HL-60 (cell line): ENCODE results near the gene LRIT1.

Experiments used
- DNase-seq, 2 experiments: peaks; one replicate each; pipeline ENCODE4 v3.0.0-alpha.2; 2010 to 2020; ENCODE audit warnings: low read depth in 1 of 2, low spot score in 1 of 2
- H3K27ac ChIP-seq: fragments of 250-450 bp; sonication (Bioruptor Pico); replicated peaks from 2 replicates; pipeline ENCODE4 v1.5.1; 2020; ENCODE audit warnings: mild to moderate bottlenecking, moderate library complexity
- H3K27me3 ChIP-seq: fragments of 250-450 bp; sonication (Bioruptor Pico); 2 replicates; pipeline ENCODE4 v1.5.1; 2021; ENCODE audit warnings: mild to moderate bottlenecking, moderate library complexity; ENCODE audit not compliant: insufficient read depth, poor library complexity, severe bottlenecking
- H3K4me3 ChIP-seq: replicated peaks from 2 replicates; pipeline ENCODE4 v1.5.1; 2011; ENCODE audit warnings: mild to moderate bottlenecking, control low read depth, low read length; ENCODE audit not compliant: insufficient read depth
- GABPA ChIP-seq: IDR thresholded peaks from 2 replicates; pipeline ENCODE4 v1.6.1; 2012; ENCODE audit warnings: low read depth
- POLR2AphosphoS5 ChIP-seq: IDR thresholded peaks from 2 replicates; pipeline ENCODE4 v1.6.1; 2012; ENCODE audit warnings: low read depth
- SPI1 ChIP-seq: IDR thresholded peaks from 2 replicates; pipeline ENCODE4 v1.6.1; 2012; ENCODE audit warnings: low read depth, mild to moderate bottlenecking, borderline replicate concordance
- TF ChIP-seq, protein P1 (sequence below): IDR thresholded peaks from one replicate; pipeline ENCODE4 v1.5.1; 2011; ENCODE audit warnings: low read length, control low read depth, inconsistent platforms; ENCODE audit not compliant: insufficient read depth
- TF ChIP-seq, protein P2 (sequence below): IDR thresholded peaks from 2 replicates; pipeline ENCODE4 v1.6.1; 2012; ENCODE audit warnings: low read depth; ENCODE audit not compliant: insufficient replicate concordance

Gene LRIT1

DNA sequence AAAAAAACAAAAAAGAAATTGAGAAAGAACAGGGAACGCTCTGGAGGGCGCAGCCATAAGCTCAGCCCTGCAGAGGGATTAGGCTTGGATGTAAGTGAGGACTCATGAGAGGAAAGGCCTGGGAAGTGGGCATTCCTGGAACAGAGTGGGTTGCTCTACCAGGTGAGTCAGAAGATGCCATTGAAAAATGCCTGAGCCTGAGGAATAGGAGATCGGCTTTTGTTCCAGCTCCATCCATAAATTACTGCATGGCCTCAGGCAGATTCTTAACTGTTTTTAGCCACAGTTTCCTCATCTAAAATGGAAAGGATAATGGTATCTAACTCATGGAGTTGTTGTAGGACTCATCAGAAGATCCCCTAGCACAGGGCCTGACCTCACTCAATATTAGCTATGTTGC is 2.4 kb upstream of the LRIT1 start:
- Histone ChIP-seq H3K27ac (no peak overlapping the region), H3K4me3 (no peak overlapping the region), H3K27me3 (no peaks in the 10 kb centered on the region)
- no peak for DNase-seq
- TF ChIP-seq SPI1: no peak

DNA sequence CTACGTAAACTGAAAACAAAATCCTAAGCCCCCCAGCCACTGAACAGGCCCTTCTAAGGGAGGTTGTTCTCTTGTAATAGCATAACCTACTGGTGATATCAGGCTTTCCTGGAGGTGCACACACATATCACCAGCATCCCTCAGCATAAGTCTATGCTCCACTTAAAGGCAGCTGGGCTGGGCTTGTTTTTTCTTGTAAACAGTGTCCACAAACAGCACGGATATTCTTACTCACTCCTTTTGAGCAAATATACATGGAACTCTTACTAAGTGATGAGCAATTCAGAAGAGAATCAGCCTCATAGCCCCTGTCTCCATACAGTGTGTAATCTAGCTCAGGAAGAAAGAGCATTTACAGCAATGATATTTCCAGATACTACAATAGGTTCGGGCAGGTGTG is 2.4 kb downstream of the LRIT1 start:
- DNase-seq: no peak
- H3K4me3 ChIP-seq: no peak overlapping the region
- TF ChIP-seq GABPA (no peak), SPI1 (no peak), POLR2AphosphoS5 (no peak)
- TF ChIP-seq, protein P1, sequence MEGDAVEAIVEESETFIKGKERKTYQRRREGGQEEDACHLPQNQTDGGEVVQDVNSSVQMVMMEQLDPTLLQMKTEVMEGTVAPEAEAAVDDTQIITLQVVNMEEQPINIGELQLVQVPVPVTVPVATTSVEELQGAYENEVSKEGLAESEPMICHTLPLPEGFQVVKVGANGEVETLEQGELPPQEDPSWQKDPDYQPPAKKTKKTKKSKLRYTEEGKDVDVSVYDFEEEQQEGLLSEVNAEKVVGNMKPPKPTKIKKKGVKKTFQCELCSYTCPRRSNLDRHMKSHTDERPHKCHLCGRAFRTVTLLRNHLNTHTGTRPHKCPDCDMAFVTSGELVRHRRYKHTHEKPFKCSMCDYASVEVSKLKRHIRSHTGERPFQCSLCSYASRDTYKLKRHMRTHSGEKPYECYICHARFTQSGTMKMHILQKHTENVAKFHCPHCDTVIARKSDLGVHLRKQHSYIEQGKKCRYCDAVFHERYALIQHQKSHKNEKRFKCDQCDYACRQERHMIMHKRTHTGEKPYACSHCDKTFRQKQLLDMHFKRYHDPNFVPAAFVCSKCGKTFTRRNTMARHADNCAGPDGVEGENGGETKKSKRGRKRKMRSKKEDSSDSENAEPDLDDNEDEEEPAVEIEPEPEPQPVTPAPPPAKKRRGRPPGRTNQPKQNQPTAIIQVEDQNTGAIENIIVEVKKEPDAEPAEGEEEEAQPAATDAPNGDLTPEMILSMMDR: no peak
- TF ChIP-seq, protein P2, sequence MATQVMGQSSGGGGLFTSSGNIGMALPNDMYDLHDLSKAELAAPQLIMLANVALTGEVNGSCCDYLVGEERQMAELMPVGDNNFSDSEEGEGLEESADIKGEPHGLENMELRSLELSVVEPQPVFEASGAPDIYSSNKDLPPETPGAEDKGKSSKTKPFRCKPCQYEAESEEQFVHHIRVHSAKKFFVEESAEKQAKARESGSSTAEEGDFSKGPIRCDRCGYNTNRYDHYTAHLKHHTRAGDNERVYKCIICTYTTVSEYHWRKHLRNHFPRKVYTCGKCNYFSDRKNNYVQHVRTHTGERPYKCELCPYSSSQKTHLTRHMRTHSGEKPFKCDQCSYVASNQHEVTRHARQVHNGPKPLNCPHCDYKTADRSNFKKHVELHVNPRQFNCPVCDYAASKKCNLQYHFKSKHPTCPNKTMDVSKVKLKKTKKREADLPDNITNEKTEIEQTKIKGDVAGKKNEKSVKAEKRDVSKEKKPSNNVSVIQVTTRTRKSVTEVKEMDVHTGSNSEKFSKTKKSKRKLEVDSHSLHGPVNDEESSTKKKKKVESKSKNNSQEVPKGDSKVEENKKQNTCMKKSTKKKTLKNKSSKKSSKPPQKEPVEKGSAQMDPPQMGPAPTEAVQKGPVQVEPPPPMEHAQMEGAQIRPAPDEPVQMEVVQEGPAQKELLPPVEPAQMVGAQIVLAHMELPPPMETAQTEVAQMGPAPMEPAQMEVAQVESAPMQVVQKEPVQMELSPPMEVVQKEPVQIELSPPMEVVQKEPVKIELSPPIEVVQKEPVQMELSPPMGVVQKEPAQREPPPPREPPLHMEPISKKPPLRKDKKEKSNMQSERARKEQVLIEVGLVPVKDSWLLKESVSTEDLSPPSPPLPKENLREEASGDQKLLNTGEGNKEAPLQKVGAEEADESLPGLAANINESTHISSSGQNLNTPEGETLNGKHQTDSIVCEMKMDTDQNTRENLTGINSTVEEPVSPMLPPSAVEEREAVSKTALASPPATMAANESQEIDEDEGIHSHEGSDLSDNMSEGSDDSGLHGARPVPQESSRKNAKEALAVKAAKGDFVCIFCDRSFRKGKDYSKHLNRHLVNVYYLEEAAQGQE: no peak
- H3K27me3 ChIP-seq: no peaks in the 10 kb centered on the region
- no peak overlapping the region for H3K27ac ChIP-seq

DNA sequence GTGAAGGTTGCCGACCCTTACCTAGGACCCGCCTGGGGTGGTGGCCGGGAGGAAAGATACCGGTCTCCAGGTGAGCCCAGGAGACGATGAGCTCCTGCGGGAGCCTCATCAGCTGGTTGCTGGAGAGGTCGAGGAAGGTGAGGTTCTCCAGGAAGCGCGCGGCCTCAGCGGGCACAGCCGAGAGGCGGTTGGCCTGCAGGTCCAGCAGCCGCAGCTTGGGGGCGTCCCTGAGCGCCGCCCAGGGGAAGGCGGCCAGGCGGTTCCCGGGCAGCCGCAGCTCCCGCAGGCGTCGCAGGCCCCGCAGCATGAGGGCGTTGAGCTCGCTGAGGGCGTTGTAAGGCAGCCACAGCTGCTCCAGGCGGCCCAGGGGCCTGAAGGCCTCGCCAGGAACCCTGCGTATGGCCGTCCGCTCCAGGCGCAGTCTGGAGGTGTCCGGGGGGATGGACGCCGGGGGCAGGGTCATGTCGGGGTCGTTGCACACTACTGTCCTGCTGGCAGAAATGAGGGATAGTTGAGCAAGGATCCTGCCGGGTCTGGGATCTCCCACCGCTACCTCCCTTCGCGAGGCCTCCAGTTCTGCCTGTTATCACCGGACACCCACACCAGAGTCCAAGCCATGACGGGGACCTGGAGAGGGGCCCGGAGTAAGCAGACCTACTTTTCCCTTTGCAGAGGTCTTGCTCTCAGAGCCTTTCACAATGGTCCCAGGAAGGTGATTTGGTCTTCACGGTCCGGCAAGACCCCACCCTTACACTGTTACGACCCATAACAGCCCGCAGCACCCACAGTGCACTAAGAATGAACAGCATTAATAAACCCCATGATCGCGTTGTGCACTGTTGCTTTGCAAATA is 3.9 kb downstream of the LRIT1 start:
- TF ChIP-seq POLR2AphosphoS5 (no peak), SPI1 (no peak)
- TF ChIP-seq, protein P2: no peak
- TF ChIP-seq, protein P1: no peak
- Histone ChIP-seq H3K4me3 (no peak overlapping the region), H3K27ac (no peak overlapping the region), H3K27me3 (no peaks in the 10 kb centered on the region)
- DNase-seq: no peak

DNA sequence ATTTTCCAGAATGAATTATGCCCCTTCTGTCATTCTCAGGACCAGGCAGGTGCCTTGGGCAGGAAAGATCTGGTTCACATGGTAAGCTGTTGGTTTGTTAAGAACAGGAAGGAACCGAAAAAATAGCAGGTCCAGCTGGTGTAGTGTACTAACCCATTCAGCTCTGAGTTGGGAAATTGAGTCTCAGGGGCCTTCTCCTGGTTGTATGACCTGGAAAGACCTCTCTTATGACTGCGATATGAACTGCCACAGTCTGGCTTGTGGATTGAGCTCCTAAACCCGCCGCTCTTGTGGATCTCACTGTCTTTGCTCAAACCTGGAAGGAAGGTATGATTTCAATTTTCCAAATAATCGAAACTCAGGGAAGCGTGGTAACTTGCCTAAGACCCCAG is 4.5 kb downstream of the LRIT1 start:
- H3K27me3 ChIP-seq: no peaks in the 10 kb centered on the region
- DNase-seq: no peak
- H3K27ac ChIP-seq: no peak overlapping the region
- TF ChIP-seq, protein P1: no peak
- TF ChIP-seq POLR2AphosphoS5: no peak
- TF ChIP-seq SPI1: no peak
- H3K4me3 ChIP-seq: no peak overlapping the region
